CD4-positive, alpha-beta T cell treated with Interleukin-4 for 4 hours (primary cell): ENCODE data around the gene CTCF.

Experiments
- DNase-seq: peaks from one replicate; pipeline ENCODE4 v3.0.0-alpha.2; 2020

The CTCF gene

GRCh38 chr16:67606632-67607031, 44.3 kb downstream of the CTCF start:
- no peak for DNase-seq

GRCh38 chr16:67608364-67608763, 46.0 kb downstream of the CTCF start:
- no peak for DNase-seq

DNA sequence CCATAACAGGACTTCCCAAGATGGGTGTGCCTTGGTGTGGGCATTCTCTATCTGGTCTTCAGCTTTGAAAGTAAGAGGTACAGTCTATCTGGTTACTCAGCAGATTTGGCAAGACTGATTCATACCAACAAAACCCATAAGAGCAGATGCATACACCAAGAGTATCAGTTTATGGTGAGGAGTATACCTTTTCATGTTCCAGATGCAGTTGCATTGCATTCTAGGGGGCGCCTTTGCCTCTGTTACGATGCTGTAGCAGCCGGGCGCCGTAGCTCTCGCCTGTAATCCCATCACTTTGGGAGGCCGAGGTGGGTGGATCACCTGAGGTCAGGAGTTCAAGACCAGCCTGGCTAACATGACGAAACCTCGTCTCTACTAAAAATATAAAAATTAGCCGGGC, 51.5 kb downstream of the CTCF start:
- no peak for DNase-seq

DNA sequence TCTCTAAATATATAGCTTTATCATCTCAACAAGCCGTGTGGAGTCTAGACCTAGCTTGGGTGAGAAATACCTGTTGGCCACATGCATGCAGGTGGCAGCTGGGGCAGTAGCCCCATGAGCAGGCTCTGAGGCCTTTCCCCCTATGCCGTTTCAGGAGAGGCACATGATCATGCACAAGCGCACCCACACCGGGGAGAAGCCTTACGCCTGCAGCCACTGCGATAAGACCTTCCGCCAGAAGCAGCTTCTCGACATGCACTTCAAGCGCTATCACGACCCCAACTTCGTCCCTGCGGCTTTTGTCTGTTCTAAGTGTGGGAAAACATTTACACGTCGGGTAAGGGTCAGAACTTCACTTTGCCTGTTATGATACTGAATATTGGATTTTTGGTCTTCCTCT, 65.9 kb downstream of the CTCF start:
- no peak for DNase-seq

DNA sequence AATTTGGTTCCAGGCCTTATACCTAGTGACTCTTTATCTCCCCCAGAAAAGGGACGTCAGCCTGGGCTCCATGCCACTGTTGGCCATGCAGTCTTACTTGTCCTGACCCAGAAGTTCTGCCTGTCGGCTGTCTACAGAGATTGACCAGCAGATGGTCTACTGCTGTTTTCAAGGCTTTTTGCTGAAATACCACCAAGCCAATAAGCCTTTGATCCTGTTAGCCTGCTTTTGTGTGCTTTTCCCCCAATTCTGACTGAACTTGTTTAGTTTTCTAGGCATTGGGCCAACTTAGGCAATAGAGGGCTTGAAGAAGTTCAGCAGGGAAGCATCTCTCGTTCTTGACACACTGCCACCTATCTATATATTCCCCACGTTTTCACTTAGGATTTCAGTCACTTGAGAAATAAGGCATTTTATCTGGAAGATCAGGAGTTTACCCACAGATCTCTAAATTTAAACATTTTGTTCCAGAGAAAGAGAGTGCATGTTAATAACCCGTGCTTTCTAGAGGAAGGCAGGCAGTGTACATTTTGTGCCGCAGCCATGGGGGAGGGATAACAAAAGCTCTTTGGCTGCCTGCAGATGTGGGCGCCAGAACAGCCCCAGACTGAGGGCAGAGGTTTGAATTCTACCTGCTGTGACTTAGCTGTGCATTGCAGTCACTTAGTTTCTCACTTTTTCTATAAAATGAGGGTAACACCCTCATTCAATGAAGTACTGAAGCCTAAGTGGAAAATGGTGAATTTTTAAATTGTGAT, 70.3 kb downstream of the CTCF start:
- DNase-seq = no peak

GRCh38 chr16:67636713-67637112, 74.4 kb downstream of the CTCF start:
- no peak for DNase-seq

- DNase-seq = no peak
These were observed 75.3 kb downstream of the CTCF start for GRCh38 chr16:67637625-67638024.

GRCh38 chr16:67641779-67642708, 79.7 kb downstream of the CTCF start:
- DNase-seq = no peak

DNA sequence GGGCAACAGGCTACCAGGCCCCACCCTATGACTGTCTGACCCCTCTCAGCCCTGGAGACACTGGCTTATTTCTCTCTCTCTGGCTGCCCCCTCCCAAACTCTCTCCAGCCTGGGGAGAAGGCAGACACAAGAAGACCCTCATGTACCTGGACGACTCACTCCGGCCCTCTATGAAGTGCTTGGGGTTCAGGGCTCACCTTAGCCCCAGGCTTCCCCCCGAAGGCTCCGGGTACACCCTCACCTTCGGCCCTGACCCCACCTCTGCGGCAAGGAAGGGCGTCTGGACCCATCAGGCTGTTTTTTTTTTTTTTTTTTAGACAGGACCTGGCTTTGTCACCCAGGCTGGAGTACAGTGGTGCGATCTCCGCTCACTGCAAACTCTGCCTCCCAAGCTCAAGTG, 81.7 kb downstream of the CTCF start:
- no peak for DNase-seq

DNA sequence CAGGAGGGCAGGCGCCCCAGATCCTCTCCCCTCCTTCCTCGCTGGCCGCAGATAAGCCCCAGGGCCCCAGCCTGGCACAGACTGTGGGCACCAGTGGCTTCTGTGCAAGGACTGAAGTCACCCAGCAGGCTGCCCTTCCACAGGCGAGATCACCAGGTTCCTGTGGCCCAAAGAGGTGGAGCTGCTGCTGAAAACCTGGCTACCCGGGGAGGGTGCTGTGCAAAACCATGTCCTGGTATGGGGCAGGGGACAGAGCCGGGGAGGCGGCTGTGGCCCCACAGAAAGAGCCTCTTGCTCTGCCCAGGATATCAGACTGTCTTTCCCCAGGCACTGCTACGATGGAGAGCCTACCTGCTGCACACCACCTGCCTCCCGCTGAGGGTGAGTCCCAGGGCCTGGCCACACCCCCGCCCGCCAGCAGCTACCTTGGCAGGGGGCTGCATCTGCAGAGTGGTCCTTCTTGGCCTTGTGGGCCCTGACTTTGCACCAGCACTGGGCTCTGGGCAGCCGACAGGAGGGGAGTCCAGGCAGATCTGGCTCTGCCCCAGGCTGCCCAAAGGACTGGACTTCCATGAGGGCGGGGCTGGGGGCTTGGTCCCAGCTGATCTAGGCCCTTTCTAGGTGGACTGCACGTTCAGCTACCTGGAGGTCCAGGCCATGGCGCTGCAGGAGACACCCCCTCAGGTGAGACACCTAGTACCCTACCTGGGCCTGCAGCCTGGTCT, 83.2 kb downstream of the CTCF start:
- peak; percentile 12 for DNase-seq

DNA sequence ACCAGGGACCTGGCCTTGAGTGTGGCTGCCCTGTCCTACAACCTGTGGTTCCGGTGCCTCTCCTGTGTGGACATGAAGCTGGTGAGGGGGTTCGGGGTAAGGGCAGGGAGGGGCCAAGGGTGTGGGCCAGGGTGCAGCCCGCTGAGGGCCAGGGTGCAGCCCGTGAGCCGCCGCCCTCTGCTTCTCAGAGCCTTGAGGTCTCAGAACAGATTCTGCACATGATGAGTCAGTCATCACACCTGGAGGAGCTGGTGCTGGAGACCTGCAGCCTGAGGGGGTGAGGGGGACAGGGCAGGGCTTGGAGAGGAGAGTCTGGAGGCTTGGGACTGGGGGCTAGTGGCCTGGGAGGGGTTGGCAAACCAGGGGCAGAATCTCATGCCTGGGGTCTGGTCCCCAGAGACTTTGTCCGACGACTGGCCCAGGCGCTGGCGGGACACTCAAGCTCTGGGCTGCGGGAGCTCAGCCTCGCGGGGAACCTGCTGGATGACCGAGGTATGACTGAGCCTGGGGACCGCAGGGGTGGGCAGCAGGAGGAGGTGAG, 84.9 kb downstream of the CTCF start:
- DNase-seq = no peak

DNA sequence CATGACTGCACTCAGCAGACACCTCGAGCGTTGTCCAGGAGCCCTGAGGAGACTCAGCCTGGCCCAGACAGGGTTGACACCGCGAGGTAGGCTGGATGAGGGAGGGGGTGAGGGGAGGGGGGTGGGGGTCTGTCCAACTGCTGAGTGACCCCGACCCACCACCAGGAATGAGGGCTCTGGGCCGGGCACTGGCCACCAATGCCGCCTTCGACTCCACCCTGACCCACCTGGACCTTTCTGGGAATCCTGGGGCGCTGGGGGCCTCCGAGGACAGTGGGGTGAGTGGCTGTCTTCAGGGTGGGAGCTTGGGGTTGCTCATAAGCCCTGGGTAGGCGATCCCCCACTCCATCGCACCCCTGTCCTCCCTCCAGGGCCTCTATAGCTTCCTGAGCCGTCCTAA, 85.4 kb downstream of the CTCF start:
- no peak for DNase-seq

GRCh38 chr16:67648088-67648763, 85.9 kb downstream of the CTCF start:
- DNase-seq = no peak

DNA sequence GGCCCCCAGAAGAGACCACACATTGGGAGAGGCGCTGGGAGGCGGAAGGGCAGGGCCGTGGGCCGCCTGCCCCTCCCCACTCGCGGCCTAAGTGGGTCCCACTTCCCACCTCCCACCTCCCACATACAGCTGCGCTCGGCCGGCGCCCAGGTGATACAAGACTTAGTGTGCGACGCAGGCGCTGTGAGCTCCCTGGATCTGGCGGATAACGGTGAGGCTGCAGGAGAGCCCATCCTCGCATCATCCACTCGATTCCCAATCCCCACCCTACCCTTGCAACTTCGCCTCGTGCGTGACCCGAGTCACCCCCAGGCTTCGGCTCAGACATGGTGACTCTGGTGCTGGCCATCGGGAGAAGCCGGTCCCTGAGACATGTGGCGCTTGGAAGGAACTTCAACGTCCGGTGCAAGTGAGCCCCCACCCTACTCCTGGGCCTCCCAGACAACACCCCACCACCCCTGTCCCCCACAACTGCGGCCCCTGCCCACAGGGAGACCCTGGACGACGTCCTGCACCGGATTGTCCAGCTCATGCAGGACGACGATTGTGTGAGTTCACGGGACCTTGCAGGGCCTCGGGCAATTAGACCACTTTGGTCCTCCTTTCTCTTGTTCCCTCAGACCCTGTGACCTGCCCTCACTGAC, 86.6 kb downstream of the CTCF start:
- DNase-seq = no peak

DNA sequence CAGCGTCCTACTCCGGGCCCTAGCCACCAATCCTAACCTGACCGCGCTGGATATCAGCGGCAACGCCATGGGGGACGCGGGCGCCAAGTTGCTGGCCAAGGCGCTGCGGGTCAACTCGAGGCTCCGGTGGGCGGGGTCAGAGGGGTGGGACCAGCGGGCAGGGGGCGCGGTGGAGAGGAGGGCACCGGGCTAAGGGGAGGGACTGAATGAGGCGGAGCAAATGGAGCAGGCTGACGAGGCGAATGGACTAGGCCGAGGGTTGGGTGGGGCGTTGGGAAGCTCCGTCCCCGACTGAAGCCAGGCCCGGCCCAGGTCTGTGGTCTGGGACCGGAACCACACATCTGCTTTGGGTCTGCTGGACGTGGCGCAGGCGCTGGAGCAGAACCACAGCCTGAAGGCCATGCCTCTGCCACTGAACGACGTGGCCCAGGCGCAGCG, 87.2 kb downstream of the CTCF start:
- no peak for DNase-seq

DNA sequence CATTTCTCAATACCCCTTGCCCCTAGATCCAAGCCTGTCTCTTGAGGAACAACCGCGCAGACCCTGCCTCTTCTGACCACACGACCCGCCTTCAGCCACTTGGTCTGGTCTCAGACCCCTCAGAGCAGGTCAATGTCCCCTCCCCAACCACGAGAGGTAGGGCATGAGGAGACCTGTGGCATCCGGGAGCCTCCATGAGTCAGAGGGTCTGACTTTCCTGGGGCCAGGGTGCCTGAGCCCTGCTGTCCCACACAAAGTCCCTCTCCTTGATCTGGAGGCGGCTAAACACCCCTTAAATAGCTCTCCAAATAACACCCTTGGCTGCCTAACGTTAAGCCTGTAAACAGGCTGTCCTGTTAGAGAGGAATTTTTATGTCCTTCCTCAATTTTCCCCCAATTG, 87.7 kb downstream of the CTCF start:
- DNase-seq = no peak

GRCh38 chr16:67651039-67651438, 88.7 kb downstream of the CTCF start:
- no peak for DNase-seq

GRCh38 chr16:67651847-67652246, 89.5 kb downstream of the CTCF start:
- no peak for DNase-seq

DNA sequence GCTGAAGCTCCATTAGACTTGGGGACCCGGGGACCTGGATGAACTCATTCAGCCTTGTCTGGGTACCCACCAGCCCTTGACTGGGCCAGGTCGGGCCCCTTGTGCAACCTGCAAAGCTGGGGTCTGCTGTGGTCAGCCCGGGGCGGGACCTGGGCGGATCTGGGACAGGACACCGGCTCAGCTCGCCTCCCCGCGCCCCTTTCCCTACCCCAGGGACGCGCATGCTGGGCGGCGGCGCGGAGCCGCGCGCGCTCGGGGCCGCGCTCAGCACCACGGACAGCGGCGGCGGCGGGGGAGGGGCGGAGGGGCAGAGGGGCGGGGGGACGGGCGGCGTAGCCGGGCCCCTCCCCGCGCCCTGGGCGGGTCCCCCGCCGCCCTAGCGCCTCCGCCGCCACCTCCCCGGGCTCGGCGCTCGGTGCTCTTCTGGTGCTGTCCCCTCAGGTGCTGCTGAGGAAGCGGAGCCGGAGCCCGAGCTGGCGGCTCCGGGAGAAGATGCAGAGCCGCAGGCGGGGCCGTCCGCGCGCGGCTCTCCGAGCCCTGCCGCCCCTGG, 90.3 kb downstream of the CTCF start:
- no peak for DNase-seq

- DNase-seq = no peak
These were observed 90.9 kb downstream of the CTCF start for GRCh38 chr16:67653128-67653788.

DNA sequence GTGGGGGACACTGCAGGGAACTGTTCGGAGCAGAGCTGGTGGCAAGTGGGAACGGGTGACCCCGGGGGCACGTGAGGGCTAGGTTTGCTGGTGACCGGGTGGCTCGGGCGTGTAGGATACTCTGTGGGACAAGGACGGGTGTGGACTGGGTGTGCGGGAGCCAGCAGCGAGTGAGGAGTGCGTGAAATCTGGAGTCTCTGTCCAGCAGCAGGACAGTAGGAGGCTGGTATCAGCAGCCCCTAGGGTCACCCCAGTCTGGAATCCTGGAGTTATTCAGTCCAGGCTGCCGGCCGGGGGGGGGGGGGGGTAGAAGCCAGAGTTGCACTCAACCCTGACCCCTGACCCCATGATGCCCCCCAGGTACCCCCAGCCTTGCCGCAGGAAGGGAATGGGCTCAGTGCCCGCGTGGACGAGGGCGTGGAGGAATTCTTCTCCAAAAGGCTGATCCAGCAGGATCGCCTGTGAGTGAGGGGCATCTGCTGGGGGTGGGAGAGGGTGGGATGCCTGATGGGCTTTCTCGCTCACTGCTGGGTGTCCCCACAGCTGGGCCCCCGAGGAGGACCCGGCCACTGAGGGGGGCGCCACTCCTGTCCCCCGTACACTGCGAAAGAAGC, 91.6 kb downstream of the CTCF start:
- DNase-seq = no peak
